ENCODE data around the gene PDE7B.

PDE7B gene

DNA sequence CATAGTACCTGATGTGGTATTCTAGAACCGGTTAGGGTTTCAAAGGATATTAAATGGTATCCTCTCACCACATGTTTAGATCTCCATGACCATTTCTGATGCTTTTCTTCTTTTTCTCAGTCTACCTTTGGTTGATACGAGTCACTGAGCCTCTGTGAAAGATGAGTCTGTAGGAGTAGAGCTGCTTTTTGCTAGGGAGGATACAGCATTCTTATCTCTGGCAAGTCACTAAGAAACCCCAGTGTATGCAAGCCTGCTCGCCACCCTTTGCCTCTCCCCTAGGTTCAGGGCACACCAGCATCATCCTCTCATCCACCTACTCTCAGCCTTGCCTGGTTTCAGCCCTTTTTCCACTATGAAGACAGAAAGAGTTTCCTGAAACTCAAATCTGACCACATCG, 308.7 kb downstream of the PDE7B start:
- no peak overlapping the region for H3K4me3 Mint-ChIP-seq
- peaks cover 19% of the 10 kb centered on the region for H3K36me3 Mint-ChIP-seq (ENCODE audit: low read depth)
- H3K9me3 Mint-ChIP-seq, result no peaks in the 10 kb centered on the region
- peak overlapping the region in 1 of 3 experiments; percentile 8 for H3K27ac Mint-ChIP-seq
- TF ChIP-seq, protein P1, sequence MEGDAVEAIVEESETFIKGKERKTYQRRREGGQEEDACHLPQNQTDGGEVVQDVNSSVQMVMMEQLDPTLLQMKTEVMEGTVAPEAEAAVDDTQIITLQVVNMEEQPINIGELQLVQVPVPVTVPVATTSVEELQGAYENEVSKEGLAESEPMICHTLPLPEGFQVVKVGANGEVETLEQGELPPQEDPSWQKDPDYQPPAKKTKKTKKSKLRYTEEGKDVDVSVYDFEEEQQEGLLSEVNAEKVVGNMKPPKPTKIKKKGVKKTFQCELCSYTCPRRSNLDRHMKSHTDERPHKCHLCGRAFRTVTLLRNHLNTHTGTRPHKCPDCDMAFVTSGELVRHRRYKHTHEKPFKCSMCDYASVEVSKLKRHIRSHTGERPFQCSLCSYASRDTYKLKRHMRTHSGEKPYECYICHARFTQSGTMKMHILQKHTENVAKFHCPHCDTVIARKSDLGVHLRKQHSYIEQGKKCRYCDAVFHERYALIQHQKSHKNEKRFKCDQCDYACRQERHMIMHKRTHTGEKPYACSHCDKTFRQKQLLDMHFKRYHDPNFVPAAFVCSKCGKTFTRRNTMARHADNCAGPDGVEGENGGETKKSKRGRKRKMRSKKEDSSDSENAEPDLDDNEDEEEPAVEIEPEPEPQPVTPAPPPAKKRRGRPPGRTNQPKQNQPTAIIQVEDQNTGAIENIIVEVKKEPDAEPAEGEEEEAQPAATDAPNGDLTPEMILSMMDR (IDR thresholded peaks at IDR 0.05; ENCODE audit: unreplicated experiment in 3 of 3), result no peak
- peaks cover 16% of the 10 kb centered on the region for H3K4me1 Mint-ChIP-seq
- no peaks in the 10 kb centered on the region for H3K27me3 Mint-ChIP-seq (ENCODE audit: low read depth)

DNA sequence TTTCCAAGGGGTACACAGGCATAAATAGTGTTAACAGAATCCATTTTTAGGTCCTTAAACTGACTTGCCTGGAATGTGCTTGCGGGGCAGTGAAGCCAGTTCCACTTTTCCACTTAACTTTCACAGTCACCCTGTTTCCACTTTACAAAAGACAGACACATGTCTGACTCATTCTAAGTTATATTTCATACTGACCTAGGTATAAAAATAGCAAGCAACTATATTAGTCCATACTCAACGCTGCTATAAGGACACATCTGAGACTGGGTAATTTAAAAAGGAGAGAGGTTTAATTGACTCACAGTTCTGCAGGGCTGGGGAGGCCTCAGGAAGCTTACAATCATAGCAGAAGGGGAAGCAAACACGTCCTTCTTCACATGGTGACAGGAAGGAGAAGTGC, 310.4 kb downstream of the PDE7B start:
- H3K27ac Mint-ChIP-seq, result no peak overlapping the region
- H3K4me1 Mint-ChIP-seq, result peaks cover 16% of the 10 kb centered on the region
- no peak overlapping the region for H3K4me3 Mint-ChIP-seq
- H3K27me3 Mint-ChIP-seq (ENCODE audit: low read depth), result no peaks in the 10 kb centered on the region
- peaks cover 7% of the 10 kb centered on the region for H3K9me3 Mint-ChIP-seq
- H3K36me3 Mint-ChIP-seq (ENCODE audit: low read depth), result peaks cover 19% of the 10 kb centered on the region
- TF ChIP-seq, protein P1 (IDR thresholded peaks at IDR 0.05; ENCODE audit: unreplicated experiment in 3 of 3), result no peak

DNA sequence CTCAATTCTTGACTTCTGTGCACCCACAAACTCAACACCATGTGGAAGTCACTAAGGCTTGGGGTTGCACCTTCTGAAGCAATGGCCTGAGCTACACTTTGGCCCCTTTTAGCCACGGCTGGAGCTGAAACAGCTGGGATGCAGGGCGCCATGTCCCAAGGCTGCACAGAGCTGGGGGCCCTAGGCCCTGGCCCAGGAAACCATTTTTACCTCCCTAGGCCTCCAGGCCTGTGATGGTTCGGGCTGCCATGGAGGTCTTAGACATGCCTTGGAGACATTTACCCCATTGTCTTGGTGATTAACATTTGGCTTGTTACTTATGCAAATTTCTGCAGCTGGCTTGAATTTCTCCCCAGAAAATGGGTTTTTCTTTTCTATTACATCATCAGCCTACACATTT, 311.8 kb downstream of the PDE7B start:
- H3K9me3 Mint-ChIP-seq, result peaks cover 13% of the 10 kb centered on the region
- peaks cover 11% of the 10 kb centered on the region for H3K4me1 Mint-ChIP-seq
- H3K36me3 Mint-ChIP-seq (ENCODE audit: low read depth), result peaks cover 20% of the 10 kb centered on the region
- no peak overlapping the region for H3K4me3 Mint-ChIP-seq
- H3K27ac Mint-ChIP-seq, result no peak overlapping the region
- TF ChIP-seq, protein P1 (IDR thresholded peaks at IDR 0.05; ENCODE audit: unreplicated experiment in 3 of 3), result no peak
- no peaks in the 10 kb centered on the region for H3K27me3 Mint-ChIP-seq (ENCODE audit: low read depth)

DNA sequence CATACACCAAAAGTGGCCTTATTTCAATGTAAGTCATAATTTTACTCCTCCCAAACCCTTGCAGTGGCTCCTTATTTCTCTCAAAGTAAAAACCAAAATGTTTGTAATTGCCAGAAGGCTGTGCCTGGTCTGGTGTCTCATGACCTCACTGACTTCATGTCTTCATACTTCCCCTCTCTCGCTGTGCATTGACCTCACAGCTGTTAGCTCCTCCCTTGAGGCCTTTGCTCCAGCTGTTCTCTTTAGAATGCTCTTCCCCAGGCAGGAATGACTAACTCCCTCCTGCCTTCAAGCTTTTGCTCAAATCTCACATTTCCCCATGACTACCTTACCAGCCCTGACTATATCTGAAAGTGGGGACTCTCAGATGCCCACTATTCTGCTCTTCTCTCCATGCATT, 315.3 kb downstream of the PDE7B start:
- no peaks in the 10 kb centered on the region for H3K27me3 Mint-ChIP-seq (ENCODE audit: low read depth)
- TF ChIP-seq, protein P1 (IDR thresholded peaks at IDR 0.05; ENCODE audit: unreplicated experiment in 3 of 3), result no peak
- peaks cover 24% of the 10 kb centered on the region for H3K36me3 Mint-ChIP-seq (ENCODE audit: low read depth)
- no peak overlapping the region for H3K4me3 Mint-ChIP-seq
- no peaks in the 10 kb centered on the region for H3K4me1 Mint-ChIP-seq
- no peak overlapping the region for H3K27ac Mint-ChIP-seq
- H3K9me3 Mint-ChIP-seq, result peaks cover 16% of the 10 kb centered on the region

DNA sequence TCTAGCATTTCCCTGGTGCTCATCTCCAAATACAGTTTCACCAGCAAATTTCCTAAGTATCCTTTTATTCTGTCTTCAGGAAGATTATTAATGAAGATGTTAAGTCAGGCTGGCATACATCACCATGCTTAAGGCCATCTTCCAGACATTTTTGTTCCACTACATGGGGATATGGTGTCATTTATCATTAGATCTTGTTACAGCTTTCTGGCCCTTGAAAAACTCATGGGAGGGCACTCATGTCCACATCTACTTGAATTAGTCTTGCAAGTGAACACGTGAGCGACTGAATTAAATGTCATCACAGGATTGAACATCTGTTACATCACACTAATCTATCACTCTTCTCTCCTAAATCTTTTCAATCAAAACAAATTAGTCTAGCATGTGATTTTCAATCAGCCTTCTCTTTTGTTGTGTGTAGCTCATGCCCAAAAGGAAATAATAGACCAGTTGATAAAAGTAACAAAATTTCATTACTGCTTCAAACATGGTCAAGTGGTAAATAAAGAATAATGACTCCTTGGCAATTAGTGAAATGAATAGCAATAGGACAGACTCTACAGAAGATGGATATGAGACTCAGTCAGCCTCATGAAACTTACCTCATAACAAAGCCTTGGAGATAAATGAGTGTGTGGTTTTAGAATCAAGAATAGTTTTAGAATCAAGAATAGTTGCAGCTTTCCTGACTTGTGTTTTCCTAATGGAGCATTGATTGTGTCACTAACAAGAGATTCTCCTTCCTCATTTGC, 318.1 kb downstream of the PDE7B start:
- TF ChIP-seq, protein P1 (IDR thresholded peaks at IDR 0.05; ENCODE audit: unreplicated experiment in 3 of 3), result no peak
- H3K27ac Mint-ChIP-seq, result no peak overlapping the region
- H3K4me3 Mint-ChIP-seq, result no peak overlapping the region
- peaks cover 4% of the 10 kb centered on the region for H3K27me3 Mint-ChIP-seq (ENCODE audit: low read depth)
- no peaks in the 10 kb centered on the region for H3K4me1 Mint-ChIP-seq
- peaks cover 26% of the 10 kb centered on the region for H3K36me3 Mint-ChIP-seq (ENCODE audit: low read depth)
- peaks cover 22% of the 10 kb centered on the region for H3K9me3 Mint-ChIP-seq

DNA sequence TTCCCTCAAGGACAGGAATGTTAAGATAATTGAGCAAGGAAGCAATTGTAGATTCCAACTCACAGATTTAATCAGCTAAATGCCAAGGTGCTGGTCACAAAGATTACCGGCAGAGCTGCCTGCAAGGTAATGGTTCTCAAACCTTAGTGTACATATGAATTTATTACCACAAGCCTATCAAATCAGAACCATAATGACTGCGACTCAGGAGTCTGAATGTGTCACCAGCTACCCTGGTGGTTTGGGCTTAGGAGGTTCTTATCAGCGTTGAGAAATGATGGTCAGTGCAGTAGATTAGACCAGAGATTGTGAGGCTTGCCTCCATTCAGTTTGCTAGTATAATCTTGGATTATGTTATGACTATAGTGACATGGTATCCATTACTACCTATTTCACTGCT, 319.7 kb downstream of the PDE7B start:
- Mint-ChIP-seq H3K4me1 (no peaks in the 10 kb centered on the region), H3K27me3 (ENCODE audit: low read depth) (peaks cover 4% of the 10 kb centered on the region), H3K9me3 (peaks cover 19% of the 10 kb centered on the region), H3K4me3 (no peak overlapping the region), H3K36me3 (ENCODE audit: low read depth) (peaks cover 22% of the 10 kb centered on the region), H3K27ac (no peak overlapping the region)
- TF ChIP-seq, protein P1 (IDR thresholded peaks at IDR 0.05; ENCODE audit: unreplicated experiment in 3 of 3), result no peak

Data from nephron (organoid).